SK-N-MC (cell line): Measurements from ENCODE around the gene ERCC3.
A peak's percentile ranks its signal among the peaks of the same experiment; 100 is the strongest.
"Not testable (repeated sequence)": the region's sequence is repeated elsewhere in the genome, so short reads cannot be mapped to it uniquely, and the experiment has no call there.

Experiments
- DNase-seq: peaks from one replicate; pipeline ENCODE4 v3.0.0-alpha.2; 2011; ENCODE audit warnings: low read depth, low spot score
- H3K27ac ChIP-seq: fragments of 200-600 bp; sonication (generic); 2 replicates; pipeline ENCODE4 v1.5.1; 2016; ENCODE audit warnings: mixed run types
- H3K36me3 ChIP-seq: fragments of 200-600 bp; sonication (generic); 2 replicates; pipeline ENCODE4 v1.6.1; 2017; ENCODE audit warnings: antibody characterized with exemption, low read length, mixed read lengths; ENCODE audit not compliant: insufficient read depth
- H3K4me3 ChIP-seq: fragments of 200-600 bp; sonication (generic); 2 replicates; pipeline ENCODE4 v1.5.1; 2016
- H3K9ac ChIP-seq: fragments of 200-600 bp; sonication (generic); 2 replicates; pipeline ENCODE4 v1.8.0; 2017; ENCODE audit warnings: mixed run types, mixed read lengths; ENCODE audit not compliant: insufficient read length
- H3K9me3 ChIP-seq: fragments of 200-600 bp; sonication (generic); 2 replicates; pipeline ENCODE4 v1.6.1; 2017; ENCODE audit warnings: low read depth, mild to moderate bottlenecking, antibody characterized with exemption, low read length, moderate library complexity, mixed read lengths
- EZH2 ChIP-seq: fragments of 200-600 bp; sonication (generic); IDR thresholded peaks from one replicate; pipeline ENCODE4 v1.6.1; 2017; ENCODE audit warnings: antibody characterized with exemption
- FOXP2 ChIP-seq: optimal IDR thresholded peaks from 2 replicates; pipeline ENCODE3; 2011; ENCODE audit warnings: mild to moderate bottlenecking, moderate library complexity; ENCODE audit not compliant: insufficient read depth; ENCODE audit errors: extremely low read length, control extremely low read depth
- POLR2AphosphoS5 ChIP-seq: IDR thresholded peaks from 2 replicates; pipeline ENCODE4 v1.6.1; 2012; ENCODE audit warnings: mild to moderate bottlenecking, low read depth, low read length, borderline replicate concordance

Gene ERCC3

GRCh38 chr2:127217470-127218325, 76.2 kb downstream of the ERCC3 start:
- no peaks in the 10 kb centered on the region; the same call in 1 of the 2 replicates for H3K9me3 ChIP-seq
- TF ChIP-seq FOXP2 (no peak), EZH2 (no peak), POLR2AphosphoS5 (no peak)
- H3K36me3 ChIP-seq: 0 out of 2 replicates have a peak, but pooled peaks cover 3% of the 10 kb centered on the region
- no peak overlapping the region for H3K4me3 ChIP-seq
- peak overlapping the region; percentile 46; the same call in 1 of the 2 replicates for H3K27ac ChIP-seq
- H3K9ac ChIP-seq: no peak overlapping the region
- no peak for DNase-seq

GRCh38 chr2:127216593-127216992, 77.4 kb downstream of the ERCC3 start:
- DNase-seq: no peak
- H3K9ac ChIP-seq: no peak overlapping the region
- no peak overlapping the region for H3K4me3 ChIP-seq
- no peaks in the 10 kb centered on the region; the same call in 1 of the 2 replicates for H3K9me3 ChIP-seq
- H3K36me3 ChIP-seq: 0 out of 2 replicates have a peak, but pooled peaks cover 3% of the 10 kb centered on the region
- H3K27ac ChIP-seq: no peak overlapping the region; the same call in 1 of the 2 replicates
- TF ChIP-seq POLR2AphosphoS5 (no peak), EZH2 (no peak)

GRCh38 chr2:127216095-127216494, 77.8 kb downstream of the ERCC3 start:
- Histone ChIP-seq H3K9ac (no peak overlapping the region), H3K36me3 (0 out of 2 replicates have a peak, but pooled peaks cover 3% of the 10 kb centered on the region), H3K4me3 (no peak overlapping the region), H3K27ac (no peak overlapping the region; the same call in 1 of the 2 replicates), H3K9me3 (no peaks in the 10 kb centered on the region; the same call in 1 of the 2 replicates)
- TF ChIP-seq FOXP2: no peak
- TF ChIP-seq POLR2AphosphoS5: no peak
- TF ChIP-seq EZH2: no peak
- DNase-seq: no peak

GRCh38 chr2:127214201-127214600, 79.7 kb downstream of the ERCC3 start:
- not testable (repeated sequence) for H3K27ac ChIP-seq, DNase-seq, H3K4me3 ChIP-seq, H3K36me3 ChIP-seq, H3K9me3 ChIP-seq, H3K9ac ChIP-seq

- TF ChIP-seq POLR2AphosphoS5 (peak; percentile 52; the same call in 1 of the 2 replicates), FOXP2 (no peak), EZH2 (no peak)
- H3K4me3 ChIP-seq: peak overlapping the region; percentile 63
- peak; percentile 60 for DNase-seq
- peak overlapping the region; percentile 10 for H3K9ac ChIP-seq
- no peaks in the 10 kb centered on the region; the same call in 1 of the 2 replicates for H3K36me3 ChIP-seq
- H3K9me3 ChIP-seq: no peaks in the 10 kb centered on the region; the same call in 1 of the 2 replicates
- H3K27ac ChIP-seq: peak overlapping the region; percentile 85
Measured at GRCh38 chr2:127208313-127208712, 85.6 kb downstream of the ERCC3 start.
